OCI-LY1 (cell line): ENCODE measurements around the gene KANK4.

ENCODE experiments used
- H2AFZ ChIP-seq: fragments of 200-600 bp; sonication (generic), shearing (Covaris generic); 2 replicates; pipeline ENCODE4 v1.6.0; 2014; ENCODE audit warnings: antibody characterized with exemption, mild to moderate bottlenecking, low read length
- H3F3A ChIP-seq: fragments of 200-600 bp; sonication (generic), shearing (Covaris generic); 2 replicates; pipeline ENCODE4 v1.6.0; 2014; ENCODE audit warnings: mild to moderate bottlenecking, antibody characterized with exemption, low read length, moderate library complexity; ENCODE audit not compliant: insufficient read depth
- H3K27ac ChIP-seq: fragments of 200-600 bp; sonication (generic); 2 replicates; pipeline ENCODE4 v1.5.1; 2014; ENCODE audit warnings: low read length, mixed run types, mild to moderate bottlenecking, low read depth; ENCODE audit not compliant: poor library complexity, severe bottlenecking
- H3K27me3 ChIP-seq: fragments of 200-600 bp; sonication (generic); 2 replicates; pipeline ENCODE4 v1.6.0; 2014; ENCODE audit warnings: antibody characterized with exemption, mild to moderate bottlenecking, low read length, moderate library complexity; ENCODE audit not compliant: insufficient read depth
- H3K36me3 ChIP-seq: fragments of 200-600 bp; sonication (generic); 2 replicates; pipeline ENCODE4 v1.6.1; 2014; ENCODE audit warnings: mild to moderate bottlenecking, antibody characterized with exemption, low read length, moderate library complexity, mixed read lengths; ENCODE audit not compliant: insufficient read depth
- H3K4me1 ChIP-seq: fragments of 200-600 bp; sonication (generic); 2 replicates; pipeline ENCODE4 v1.5.1; 2014; ENCODE audit warnings: mild to moderate bottlenecking, low read length, moderate library complexity; ENCODE audit not compliant: insufficient read depth, severe bottlenecking
- H3K4me2 ChIP-seq: fragments of 200-600 bp; sonication (generic), shearing (Covaris generic); 2 replicates; pipeline ENCODE4 v1.6.1; 2014; ENCODE audit warnings: low read length
- H3K4me3 ChIP-seq: fragments of 200-600 bp; sonication (generic); 2 replicates; pipeline ENCODE4 v1.5.1; 2014; ENCODE audit warnings: low read length, low read depth, mild to moderate bottlenecking, mixed read lengths; ENCODE audit not compliant: poor library complexity, severe bottlenecking
- H3K79me2 ChIP-seq: fragments of 200-600 bp; shearing (Covaris generic); 2 replicates; pipeline ENCODE4 v1.6.1; 2016; ENCODE audit warnings: mixed run types, low read length, mixed read lengths; ENCODE audit not compliant: insufficient read depth
- H3K9ac ChIP-seq: fragments of 200-600 bp; sonication (generic), shearing (Covaris generic); 2 replicates; pipeline ENCODE4 v1.6.1; 2014; ENCODE audit warnings: mild to moderate bottlenecking, low read length, mixed read lengths
- H3K9me2 ChIP-seq: fragments of 200-600 bp; sonication (generic), shearing (Covaris generic); 2 replicates; pipeline ENCODE4 v1.6.1; 2014; ENCODE audit warnings: low read depth, mild to moderate bottlenecking, low read length, mixed read lengths
- H3K9me3 ChIP-seq: fragments of 200-600 bp; shearing (Covaris generic); 2 replicates; pipeline ENCODE4 v1.6.1; 2014; ENCODE audit warnings: low read length, mixed read lengths
- H4K20me1 ChIP-seq: fragments of 200-600 bp; sonication (generic), shearing (Covaris generic); 2 replicates; pipeline ENCODE4 v1.6.0; 2016; ENCODE audit warnings: mild to moderate bottlenecking, low read length; ENCODE audit not compliant: insufficient read depth
- EZH2 ChIP-seq: fragments of 200-600 bp; sonication (generic), shearing (Covaris generic); IDR thresholded peaks from 2 replicates; pipeline ENCODE4 v1.8.0; 2017; ENCODE audit warnings: borderline replicate concordance, mixed run types, mild to moderate bottlenecking, antibody characterized with exemption, low read length, moderate library complexity, mixed read lengths
- TF ChIP-seq, protein P1 (sequence below): fragments of 200-600 bp; sonication (generic), shearing (Covaris generic); IDR thresholded peaks from 2 replicates; pipeline ENCODE4 v1.5.1; 2017; ENCODE audit warnings: mild to moderate bottlenecking, antibody characterized with exemption, low read length, moderate library complexity, mixed read lengths

KANK4 gene

GRCh38 chr1:62235576-62235975 is 83.7 kb downstream of the KANK4 start:
- Histone ChIP-seq H3K4me2 (no peak overlapping the region), H3K9ac (no peak overlapping the region), H3K9me3 (no peaks in the 10 kb centered on the region), H3F3A (no peaks in the 10 kb centered on the region), H3K4me1 (no peaks in the 10 kb centered on the region), H3K79me2 (no peaks in the 10 kb centered on the region), H3K36me3 (no peaks in the 10 kb centered on the region), H4K20me1 (no peaks in the 10 kb centered on the region), H3K9me2 (no peaks in the 10 kb centered on the region), H3K4me3 (no peak overlapping the region), H3K27me3 (no peaks in the 10 kb centered on the region), H2AFZ (no peak overlapping the region), H3K27ac (no peak overlapping the region)
- TF ChIP-seq EZH2, result no peak
- TF ChIP-seq, protein P1, sequence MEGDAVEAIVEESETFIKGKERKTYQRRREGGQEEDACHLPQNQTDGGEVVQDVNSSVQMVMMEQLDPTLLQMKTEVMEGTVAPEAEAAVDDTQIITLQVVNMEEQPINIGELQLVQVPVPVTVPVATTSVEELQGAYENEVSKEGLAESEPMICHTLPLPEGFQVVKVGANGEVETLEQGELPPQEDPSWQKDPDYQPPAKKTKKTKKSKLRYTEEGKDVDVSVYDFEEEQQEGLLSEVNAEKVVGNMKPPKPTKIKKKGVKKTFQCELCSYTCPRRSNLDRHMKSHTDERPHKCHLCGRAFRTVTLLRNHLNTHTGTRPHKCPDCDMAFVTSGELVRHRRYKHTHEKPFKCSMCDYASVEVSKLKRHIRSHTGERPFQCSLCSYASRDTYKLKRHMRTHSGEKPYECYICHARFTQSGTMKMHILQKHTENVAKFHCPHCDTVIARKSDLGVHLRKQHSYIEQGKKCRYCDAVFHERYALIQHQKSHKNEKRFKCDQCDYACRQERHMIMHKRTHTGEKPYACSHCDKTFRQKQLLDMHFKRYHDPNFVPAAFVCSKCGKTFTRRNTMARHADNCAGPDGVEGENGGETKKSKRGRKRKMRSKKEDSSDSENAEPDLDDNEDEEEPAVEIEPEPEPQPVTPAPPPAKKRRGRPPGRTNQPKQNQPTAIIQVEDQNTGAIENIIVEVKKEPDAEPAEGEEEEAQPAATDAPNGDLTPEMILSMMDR, result no peak

GRCh38 chr1:62234688-62235087 is 84.5 kb downstream of the KANK4 start:
- Histone ChIP-seq H3K27me3 (no peaks in the 10 kb centered on the region), H3K4me2 (no peak overlapping the region), H2AFZ (no peak overlapping the region), H4K20me1 (no peaks in the 10 kb centered on the region), H3K79me2 (no peaks in the 10 kb centered on the region), H3K9ac (no peak overlapping the region), H3K4me3 (no peak overlapping the region), H3K36me3 (no peaks in the 10 kb centered on the region), H3K9me3 (no peaks in the 10 kb centered on the region), H3K27ac (no peak overlapping the region), H3F3A (no peaks in the 10 kb centered on the region), H3K4me1 (no peaks in the 10 kb centered on the region), H3K9me2 (no peaks in the 10 kb centered on the region)
- TF ChIP-seq, protein P1, result no peak
- no peak for TF ChIP-seq EZH2

- TF ChIP-seq EZH2, result no peak
- TF ChIP-seq, protein P1, result no peak
- Histone ChIP-seq H3K27ac (no peak overlapping the region), H4K20me1 (no peaks in the 10 kb centered on the region), H3F3A (no peaks in the 10 kb centered on the region), H3K27me3 (no peaks in the 10 kb centered on the region), H3K79me2 (no peaks in the 10 kb centered on the region), H3K36me3 (no peaks in the 10 kb centered on the region), H3K9me2 (no peaks in the 10 kb centered on the region), H3K4me2 (no peak overlapping the region), H3K9me3 (no peaks in the 10 kb centered on the region), H3K9ac (no peak overlapping the region), H3K4me1 (no peaks in the 10 kb centered on the region), H3K4me3 (no peak overlapping the region), H2AFZ (no peak overlapping the region)
Observed at GRCh38 chr1:62233926-62234450, 85.2 kb downstream of the KANK4 start.
